Tibial nerve (tissue), 4 donors: ENCODE data around the gene SLC26A9. TPM values are rescaled to one million over a fixed set of nuclear protein-coding genes. Genes with fewer than 3 reads are reported as not detected.

Source experiments
- DNase-seq, 2 donors: peaks; one replicate each; pipeline ENCODE4 v3.0.0-alpha.2; 2019; ENCODE audit warnings: low spot score in 2 of 2
- H3K27ac ChIP-seq, 4 donors: fragments of 200-600 bp; sonication (generic) in 3 of 4; one replicate each; pipeline ENCODE4 v1.5.1; 2017 to 2019; ENCODE audit warnings: mild to moderate bottlenecking in 1 of 4
- H3K27me3 ChIP-seq, 2 donors: fragments of 200-600 bp; sonication (generic) in 1 of 2; one replicate each; pipeline versions ENCODE4 v1.5.1 to v1.6.0; 2017 to 2019
- H3K36me3 ChIP-seq, 3 donors: fragments of 200-600 bp; sonication (generic); one replicate each; pipeline ENCODE4 v1.5.1; 2018 to 2019
- H3K4me1 ChIP-seq, 4 donors: fragments of 200-600 bp; sonication (generic) in 3 of 4; one replicate each; pipeline ENCODE4 v1.5.1; 2017 to 2019
- H3K4me3 ChIP-seq, 4 donors: fragments of 200-600 bp; sonication (generic) in 3 of 4; one replicate each; pipeline ENCODE4 v1.5.1; 2017 to 2019; ENCODE audit warnings: mild to moderate bottlenecking in 1 of 4, moderate library complexity in 1 of 4
- H3K9me3 ChIP-seq, 4 donors: fragments of 200-600 bp; sonication (generic) in 3 of 4; one replicate each; pipeline ENCODE4 v1.5.1; 2017 to 2019
- EP300 ChIP-seq, 2 donors: sonication (generic); formaldehyde crosslinking; IDR thresholded peaks; one replicate each; pipeline ENCODE4 v1.6.1; 2017; ENCODE audit warnings: antibody characterized with exemption in 2 of 2, mild to moderate bottlenecking in 1 of 2
- POLR2A ChIP-seq, 2 donors: fragments of 450-650 bp; IDR thresholded peaks; one replicate each; pipeline ENCODE4 v1.6.1; 2017; ENCODE audit warnings: antibody characterized with exemption in 2 of 2, mild to moderate bottlenecking in 2 of 2, moderate library complexity in 2 of 2
- WGBS, 2 donors: methylation state at CpG; one replicate each; pipeline ENCODE4 v1.1.5; 2018; 5-methylcytosine and 5-hydroxymethylcytosine counted together
- total RNA-seq, 4 donors: library from RNA; depleted of rRNA; stranded (reverse); fragments of >200 nt; gene quantifications; one replicate each; pipeline ENCODE4 v1.1.0, GENCODE V29; 2016
- TF ChIP-seq, protein P1 (sequence below), 5 experiments: fragments of 200-600 bp in 3 of 5; fragments of 450-650 bp in 2 of 5; sonication (generic) in 3 of 5; IDR thresholded peaks; one replicate each; pipeline ENCODE4 v1.5.1; 2016 to 2019; ENCODE audit warnings: antibody characterized with exemption in 5 of 5, mild to moderate bottlenecking in 3 of 5, moderate library complexity in 2 of 5

Gene SLC26A9
- total RNA-seq, 4 donors from 2014 or later = not detected

DNA sequence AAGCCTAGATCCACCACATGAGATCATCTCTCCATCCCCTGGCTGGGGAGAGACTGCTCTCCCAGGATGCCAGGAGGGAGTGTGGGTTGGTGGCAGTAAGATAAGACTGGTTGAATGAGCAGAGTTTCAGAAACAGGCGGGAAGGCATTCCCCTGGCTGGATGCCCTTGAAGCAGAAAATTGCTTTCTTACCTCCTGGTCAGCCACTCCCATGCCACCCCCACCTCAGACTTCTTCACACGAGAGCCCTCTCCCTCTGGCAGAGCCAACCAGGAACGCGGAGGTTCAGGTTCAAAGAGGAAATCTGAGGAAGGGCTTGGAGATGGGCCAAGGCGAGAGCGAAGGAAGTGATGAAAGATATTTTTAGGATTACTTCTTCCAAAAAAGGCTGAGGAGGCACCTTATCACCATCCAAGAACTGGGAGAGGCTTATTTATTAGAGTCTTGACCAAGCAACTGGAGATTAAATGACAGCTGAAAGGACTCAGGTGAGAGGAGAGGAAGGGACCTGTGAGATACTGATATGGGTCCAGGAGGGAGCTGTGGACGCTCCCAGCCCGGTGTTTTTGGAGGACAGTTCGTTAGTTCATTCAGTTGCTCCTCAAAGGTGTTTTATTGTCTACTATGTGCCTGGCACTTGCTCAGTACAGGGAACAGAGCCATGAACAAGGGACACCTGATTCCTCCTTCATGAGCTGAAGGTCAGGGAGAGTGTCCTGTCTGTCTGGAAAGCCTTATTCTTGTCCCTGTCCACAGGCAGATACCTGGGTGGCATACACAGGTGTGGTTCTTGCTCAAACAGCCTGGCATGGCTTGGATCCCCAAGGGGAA is 18.9 kb upstream of the SLC26A9 start:
- Histone ChIP-seq H3K4me3 (no peak overlapping the region), H3K9me3 (no peaks in the 10 kb centered on the region), H3K4me1 (peaks cover 0 to 7% (median 0%) of the 10 kb centered on the region in 4 donors), H3K36me3 (no peaks in the 10 kb centered on the region), H3K27ac (no peak overlapping the region), H3K27me3 (peaks cover 0 to under 1% of the 10 kb centered on the region in 2 donors)
- no peak for TF ChIP-seq POLR2A (IDR thresholded peaks at IDR 0.05)
- TF ChIP-seq, protein P1, sequence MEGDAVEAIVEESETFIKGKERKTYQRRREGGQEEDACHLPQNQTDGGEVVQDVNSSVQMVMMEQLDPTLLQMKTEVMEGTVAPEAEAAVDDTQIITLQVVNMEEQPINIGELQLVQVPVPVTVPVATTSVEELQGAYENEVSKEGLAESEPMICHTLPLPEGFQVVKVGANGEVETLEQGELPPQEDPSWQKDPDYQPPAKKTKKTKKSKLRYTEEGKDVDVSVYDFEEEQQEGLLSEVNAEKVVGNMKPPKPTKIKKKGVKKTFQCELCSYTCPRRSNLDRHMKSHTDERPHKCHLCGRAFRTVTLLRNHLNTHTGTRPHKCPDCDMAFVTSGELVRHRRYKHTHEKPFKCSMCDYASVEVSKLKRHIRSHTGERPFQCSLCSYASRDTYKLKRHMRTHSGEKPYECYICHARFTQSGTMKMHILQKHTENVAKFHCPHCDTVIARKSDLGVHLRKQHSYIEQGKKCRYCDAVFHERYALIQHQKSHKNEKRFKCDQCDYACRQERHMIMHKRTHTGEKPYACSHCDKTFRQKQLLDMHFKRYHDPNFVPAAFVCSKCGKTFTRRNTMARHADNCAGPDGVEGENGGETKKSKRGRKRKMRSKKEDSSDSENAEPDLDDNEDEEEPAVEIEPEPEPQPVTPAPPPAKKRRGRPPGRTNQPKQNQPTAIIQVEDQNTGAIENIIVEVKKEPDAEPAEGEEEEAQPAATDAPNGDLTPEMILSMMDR (IDR thresholded peaks at IDR 0.05) = no peak
- TF ChIP-seq EP300 (IDR thresholded peaks at IDR 0.05) = no peak
- DNase-seq = no peak
- 64 to 72% methylated on average over 9 of the region's 9 CpGs for WGBS, 2 donors

DNA sequence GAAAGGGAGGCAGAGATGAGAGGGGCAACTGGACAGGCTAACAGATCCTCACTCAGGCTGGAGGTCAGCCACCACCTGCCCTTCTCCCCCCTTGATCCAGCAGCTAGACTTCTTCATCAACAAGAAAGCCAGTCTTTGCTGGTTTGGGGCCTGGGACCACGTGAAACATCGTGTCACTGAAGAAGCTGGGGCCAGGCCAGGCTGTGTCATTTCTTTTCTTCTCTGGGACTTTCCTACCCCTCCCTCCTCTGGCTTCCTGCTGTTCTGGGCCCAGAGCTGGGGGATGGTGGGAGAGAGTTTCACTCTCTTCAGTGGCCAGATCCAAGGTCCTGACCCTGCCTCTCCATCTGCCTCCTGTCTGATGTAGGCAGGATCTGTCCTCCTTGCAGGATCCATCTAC is 18.1 kb upstream of the SLC26A9 start:
- 17 to 19% methylated on average over 2 of the region's 2 CpGs for WGBS, 2 donors
- no peak for DNase-seq
- no peak overlapping the region for H3K27ac ChIP-seq
- H3K4me3 ChIP-seq = no peak overlapping the region
- TF ChIP-seq, protein P1 (IDR thresholded peaks at IDR 0.05) = no peak
- TF ChIP-seq EP300 (IDR thresholded peaks at IDR 0.05) = no peak
- TF ChIP-seq POLR2A (IDR thresholded peaks at IDR 0.05) = no peak
- peaks cover 0 to 8% of the 10 kb centered on the region in 2 donors for H3K27me3 ChIP-seq
- no peaks in the 10 kb centered on the region for H3K36me3 ChIP-seq
- H3K9me3 ChIP-seq = no peaks in the 10 kb centered on the region
- H3K4me1 ChIP-seq = peaks cover 0 to 7% (median 0%) of the 10 kb centered on the region in 4 donors

DNA sequence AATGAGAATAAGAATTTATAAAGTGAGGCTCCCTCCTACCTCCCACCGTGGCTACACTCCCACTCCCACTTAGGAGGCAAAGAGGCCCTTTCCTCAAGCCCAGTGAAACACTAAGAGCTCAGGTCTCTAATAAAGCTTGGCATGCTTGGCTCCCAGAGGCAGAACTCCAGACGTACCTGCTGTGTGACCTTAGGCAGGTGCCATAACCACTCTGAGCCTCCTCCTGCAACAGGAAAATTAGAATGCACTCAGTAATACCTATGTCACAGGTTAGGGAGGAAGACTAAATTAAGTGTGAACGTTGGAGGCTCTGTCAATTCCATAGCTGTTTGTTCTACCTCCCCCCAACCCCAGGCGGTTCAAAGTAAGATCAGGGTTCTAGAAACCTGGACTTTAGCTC is 16.5 kb upstream of the SLC26A9 start:
- DNase-seq = no peak
- 73 to 77% methylated on average over 4 of the region's 4 CpGs for WGBS, 2 donors
- Histone ChIP-seq H3K4me1 (peaks cover 0 to 7% (median 0%) of the 10 kb centered on the region in 4 donors), H3K27ac (no peak overlapping the region), H3K27me3 (peaks cover 0 to 17% of the 10 kb centered on the region in 2 donors), H3K4me3 (no peak overlapping the region), H3K36me3 (no peaks in the 10 kb centered on the region), H3K9me3 (no peaks in the 10 kb centered on the region)
- TF ChIP-seq POLR2A (IDR thresholded peaks at IDR 0.05) (no peak), EP300 (IDR thresholded peaks at IDR 0.05) (no peak)
- TF ChIP-seq, protein P1 (IDR thresholded peaks at IDR 0.05) = no peak

DNA sequence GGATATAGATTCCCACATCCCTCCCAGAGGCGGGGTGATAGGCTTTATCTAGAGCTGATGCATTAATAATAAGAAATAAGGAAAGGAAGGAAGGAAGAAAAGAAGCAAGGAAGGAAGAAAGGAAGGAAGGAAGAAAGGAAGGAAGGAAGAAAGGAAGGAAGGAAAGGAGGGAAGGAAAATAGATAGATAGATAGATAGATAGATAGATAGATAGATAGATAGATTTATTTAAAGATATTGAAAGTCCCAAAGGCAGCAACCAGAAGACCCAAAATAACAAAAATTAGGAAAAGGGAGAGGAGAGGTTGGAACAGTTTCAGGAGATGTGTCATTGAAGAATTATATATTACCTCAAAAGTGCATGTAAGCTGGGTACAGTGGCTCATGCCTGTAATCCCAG is 12.2 kb upstream of the SLC26A9 start:
- DNase-seq = no peak
- no peaks in the 10 kb centered on the region for H3K9me3 ChIP-seq
- no peaks in the 10 kb centered on the region for H3K36me3 ChIP-seq

More for the DNA sequence above, 12.2 kb upstream of the SLC26A9 start:
- no peaks in the 10 kb centered on the region for H3K4me1 ChIP-seq
- 79 to 86% methylated on average over 1 of the region's 1 CpG for WGBS, 2 donors
- H3K27ac ChIP-seq = no peak overlapping the region
- no peak overlapping the region for H3K4me3 ChIP-seq
- H3K27me3 ChIP-seq = peaks cover 0 to 18% of the 10 kb centered on the region in 2 donors
- TF ChIP-seq, protein P1 (IDR thresholded peaks at IDR 0.05) = no peak
- TF ChIP-seq POLR2A (IDR thresholded peaks at IDR 0.05) (no peak), EP300 (IDR thresholded peaks at IDR 0.05) (no peak)
